ENCODE results near the gene PHRF1.

DNA sequence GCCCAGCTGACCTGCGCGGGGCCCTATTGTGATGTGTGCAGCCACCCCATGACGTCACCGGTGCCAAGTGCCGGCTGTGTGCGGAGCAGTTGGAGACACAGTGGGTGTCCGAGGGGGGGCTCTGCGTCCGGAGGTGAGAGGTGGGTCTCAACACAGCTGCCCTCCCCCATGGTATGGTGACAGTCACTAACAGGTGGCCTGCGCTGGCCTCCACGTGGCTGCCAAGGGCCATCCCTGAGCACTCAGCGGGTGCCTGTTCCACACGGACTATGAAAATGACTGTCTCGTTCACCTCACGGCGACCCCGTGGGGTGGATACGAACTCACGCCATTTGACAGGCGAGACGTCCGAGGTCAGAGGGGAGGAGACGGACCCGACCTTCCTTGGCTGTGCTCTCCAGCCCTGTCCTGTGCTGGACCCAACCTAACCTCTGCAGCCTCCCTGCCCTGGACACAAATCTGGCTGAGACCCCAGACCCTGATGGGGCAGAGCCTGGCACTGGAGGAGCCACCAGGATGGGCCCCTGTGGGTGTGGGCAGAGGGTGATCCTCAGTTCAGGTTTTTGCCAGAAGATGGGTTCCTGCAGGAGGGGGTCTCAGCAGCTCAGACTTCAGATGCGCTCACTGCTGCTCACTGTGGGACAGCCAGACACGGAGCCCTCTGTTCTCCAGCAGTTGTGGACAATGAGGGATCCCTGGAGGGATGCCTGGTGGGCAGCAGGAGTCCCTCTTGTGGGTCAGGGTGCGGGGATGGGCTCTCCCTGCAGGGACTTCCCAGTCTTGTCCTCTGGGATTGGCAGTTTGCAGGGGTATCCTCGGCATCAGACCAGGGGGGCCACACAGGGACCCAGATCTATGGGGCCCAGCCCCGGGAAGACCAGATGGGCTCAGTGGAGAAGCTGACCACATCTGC lies 47.2 kb upstream of the PHRF1 start:
- TF ChIP-seq CTCF (IDR thresholded peaks at IDR 0.05), result no peak
- no peak for TF ChIP-seq POLR2A (IDR thresholded peaks at IDR 0.05)

All from prostate gland (tissue), 2 donors.